NCI-H1048 (cell line): ENCODE measurements around the gene PRPF19.
A peak's percentile ranks its signal among the peaks of the same experiment; 100 is the strongest.
"Not testable (repeated sequence)": the region's sequence is repeated elsewhere in the genome, so short reads cannot be mapped to it uniquely, and the experiment has no call there.

ENCODE experiments used
- DNase-seq: peaks from one replicate; lab custom pipeline; 2025; lab: John Stamatoyannopoulos, UW

The PRPF19 gene

GRCh38 chr11:60923326-60923725 is 16.9 kb upstream of the PRPF19 start:
- DNase-seq = no peak

- no peak for DNase-seq
Measured at GRCh38 chr11:60922906-60923305, 16.5 kb upstream of the PRPF19 start.

- no peak for DNase-seq
Measured at GRCh38 chr11:60921777-60922335, 15.5 kb upstream of the PRPF19 start.

GRCh38 chr11:60921259-60921658 is 14.9 kb upstream of the PRPF19 start:
- DNase-seq = no peak

- no peak for DNase-seq
Measured at GRCh38 chr11:60919956-60920355, 13.6 kb upstream of the PRPF19 start.

- no peak for DNase-seq
Measured at GRCh38 chr11:60919320-60919719, 12.9 kb upstream of the PRPF19 start.

- DNase-seq = no peak
Measured at GRCh38 chr11:60918939-60919265, 12.5 kb upstream of the PRPF19 start.

GRCh38 chr11:60918251-60918938 is 12.0 kb upstream of the PRPF19 start:
- DNase-seq = no peak

- no peak for DNase-seq
Measured at GRCh38 chr11:60917267-60917666, 10.9 kb upstream of the PRPF19 start.

- no peak for DNase-seq
Measured at GRCh38 chr11:60916669-60917206, 10.4 kb upstream of the PRPF19 start.

- DNase-seq = no peak
Measured at GRCh38 chr11:60915248-60915914, 9.0 kb upstream of the PRPF19 start.

GRCh38 chr11:60914633-60915247 is 8.4 kb upstream of the PRPF19 start:
- DNase-seq = no peak

GRCh38 chr11:60913793-60914632 is 7.6 kb upstream of the PRPF19 start, which contains the start of gene TMEM109:
TMEM109 (plus strand) TSS chr11:60914158; CDS start chr11:60919694, 5,536 bp downstream.
- DNase-seq = peak; percentile 87

- no peak for DNase-seq
Measured at GRCh38 chr11:60912851-60913528, 6.6 kb upstream of the PRPF19 start.

GRCh38 chr11:60912223-60912850 is 6.0 kb upstream of the PRPF19 start:
- DNase-seq = no peak

GRCh38 chr11:60910711-60911380 is 4.5 kb upstream of the PRPF19 start:
- no peak for DNase-seq

GRCh38 chr11:60910281-60910687 is 3.9 kb upstream of the PRPF19 start:
- DNase-seq = no peak

GRCh38 chr11:60909680-60910280 is 3.4 kb upstream of the PRPF19 start:
- not testable (repeated sequence) for DNase-seq

- no peak for DNase-seq
Measured at GRCh38 chr11:60908803-60909202, 2.4 kb upstream of the PRPF19 start.
